Psoas muscle (tissue), 8 donors: ENCODE results near the gene ZFP92. TPM values are rescaled to one million over a fixed set of nuclear protein-coding genes. Genes with fewer than 3 reads are reported as not detected.

ENCODE experiments used
- ATAC-seq, 4 donors: fragments of 200-7000 bp; cut with Tn5 transposase; one replicate each; pipeline ENCODE4 v1.9.1; 2020; ENCODE audit warnings: moderate library complexity in 3 of 4, mild to moderate bottlenecking in 2 of 4
- DNase-seq, 2 donors: peaks; one replicate each; pipeline ENCODE4 v3.0.0-alpha.2; 2020
- H3K27ac ChIP-seq: fragments of 200-600 bp; one replicate; pipeline ENCODE4 v1.8.0; 2022
- H3K27me3 ChIP-seq, 3 donors: fragments of 200-600 bp in 1 of 3; one replicate each; pipeline versions ENCODE4 v1.6.1 to v1.8.0; 2013 to 2022; ENCODE audit warnings: low read length in 2 of 3, mild to moderate bottlenecking in 2 of 3, moderate library complexity in 1 of 3; ENCODE audit not compliant: insufficient read depth in 3 of 3
- H3K36me3 ChIP-seq, 2 donors: fragments of 200-600 bp in 1 of 2; one replicate each; pipeline versions ENCODE4 v1.6.1 to v1.8.0; 2013 to 2022; ENCODE audit warnings: low read depth in 1 of 2, mild to moderate bottlenecking in 1 of 2, moderate library complexity in 1 of 2; ENCODE audit not compliant: insufficient read depth in 1 of 2
- H3K4me1 ChIP-seq: fragments of 200-600 bp; one replicate; pipeline ENCODE4 v1.8.0; 2022
- H3K4me3 ChIP-seq: fragments of 200-600 bp; one replicate; pipeline ENCODE4 v1.8.0; 2022; ENCODE audit warnings: mild to moderate bottlenecking
- H3K9me3 ChIP-seq: fragments of 200-600 bp; one replicate; pipeline ENCODE4 v1.8.0; 2022
- CTCF ChIP-seq: fragments of 200-600 bp; IDR thresholded peaks from one replicate; pipeline ENCODE4 v1.8.0; 2022; ENCODE audit warnings: antibody characterized with exemption
- WGBS, 3 donors: extraction: QIAGEN DNeasy Blood & Tissue Kit; methylation state at CpG; one replicate each; pipeline versions ENCODE4 v1.1.6 to v1.1.7; 2013; 5-methylcytosine and 5-hydroxymethylcytosine counted together
- intact Hi-C, 2 donors: fragments of 100-400 bp; cut with DNase I; formaldehyde crosslinking; loops; one replicate each; pipeline versions ENCODE4 v1.11.0 to v1.14.2; 2022
- polyA plus RNA-seq, 3 donors: library from polyadenylated mRNA; stranded (reverse); fragments of 200-250 nt; gene quantifications; one replicate each; pipeline ENCODE4 v1.2.3, GENCODE V29; 2013
- total RNA-seq, 4 donors: library from RNA; stranded (reverse); fragmentation: NEBNext Ultra II Directional in 2 of 4; extraction: Animal tissue kit (Norgen Biotek cat#: 25700) in 2 of 4; gene quantifications; one replicate each; pipeline versions ENCODE4 v1.2.1 to v1.2.4, GENCODE V29; 2021 to 2023
- donor health status: healthy with polysubstance abuse.
- donor health status: DM: no; HTN: no; CAD: no; lungs with moderate emphysema.
- donor health status: Bipolar disorder and iron deficiency.
- donor health status: healthy.
- donor health status: DM: yes; HTN: yes; CAD: no.
- donor health status: DM: no; HTN: no; CAD: no.
- donor health status: DM: no; HTN: no; CAD: no.
- donor health status: DM: yes; HTN: yes; CAD: no.

The ZFP92 gene
- total and polyA plus RNA-seq, 7 donors = 0.10 to 0.50 (median 0.30) TPM

- intact Hi-C loops = no loop called here
- no peak overlapping the region for H3K4me3 ChIP-seq
- no peaks in the 10 kb centered on the region for H3K36me3 ChIP-seq
- H3K9me3 ChIP-seq = no peaks in the 10 kb centered on the region
- WGBS, 3 donors = 79 to 85% (median 83%) methylated on average over 13 to 15 of the region's 15 CpGs
- no peaks in the 10 kb centered on the region for H3K4me1 ChIP-seq
- ATAC-seq = no peak
- H3K27ac ChIP-seq = no peak overlapping the region
- TF ChIP-seq CTCF = no peak
- DNase-seq = no peak
- H3K27me3 ChIP-seq = peaks cover 0 to 31% (median 5%) of the 10 kb centered on the region in 3 donors
These were observed 899 bp upstream of the ZFP92 start for GRCh38 chrX:153410373-153410772.

GRCh38 chrX:153410888-153411254 lies 401 bp upstream of the ZFP92 start:
- TF ChIP-seq CTCF = no peak
- intact Hi-C loops = no loop called here
- no peaks in the 10 kb centered on the region for H3K36me3 ChIP-seq
- peak overlapping the region; percentile 60 for H3K4me3 ChIP-seq
- DNase-seq = no peak
- H3K27me3 ChIP-seq = peaks cover 0 to 31% (median 5%) of the 10 kb centered on the region in 3 donors
- no peaks in the 10 kb centered on the region for H3K9me3 ChIP-seq
- ATAC-seq = no peak
- no peak overlapping the region for H3K27ac ChIP-seq
- 40 to 63% (median 42%) methylated on average over 12 of the region's 12 CpGs for whole genome bisulfite sequencing, 3 donors
- H3K4me1 ChIP-seq = no peaks in the 10 kb centered on the region

- no peak for ATAC-seq
- peaks cover 0 to 31% (median 5%) of the 10 kb centered on the region in 3 donors for H3K27me3 ChIP-seq
- TF ChIP-seq CTCF = no peak
These were observed 809 bp downstream of the ZFP92 start for GRCh38 chrX:153411988-153412574.

GRCh38 chrX:153412746-153413720 lies 1.8 kb downstream of the ZFP92 start:
- no peak for TF ChIP-seq CTCF
- H3K4me1 ChIP-seq = no peaks in the 10 kb centered on the region
- H3K9me3 ChIP-seq = no peaks in the 10 kb centered on the region
- intact Hi-C loops = no loop called here
- no peak overlapping the region for H3K4me3 ChIP-seq
- WGBS, 3 donors = 74 to 82% (median 78%) methylated on average over 12 to 23 of the region's 23 CpGs
- DNase-seq (no peak), ATAC-seq (no peak)
- no peaks in the 10 kb centered on the region for H3K36me3 ChIP-seq
- H3K27me3 ChIP-seq = peaks cover 0 to 31% (median 5%) of the 10 kb centered on the region in 3 donors
- no peak overlapping the region for H3K27ac ChIP-seq

More at GRCh38 chrX:153411988-153412574, 809 bp downstream of the ZFP92 start:
- peak in 1 of 2 donors; percentile 48 for DNase-seq
- Histone ChIP-seq H3K4me3 (peak overlapping the region; percentile 60), H3K27ac (no peak overlapping the region), H3K36me3 (no peaks in the 10 kb centered on the region), H3K4me1 (no peaks in the 10 kb centered on the region), H3K9me3 (no peaks in the 10 kb centered on the region)
- 27 to 52% (median 41%) methylated on average over 15 to 17 of the region's 17 CpGs for WGBS, 3 donors
- intact Hi-C loops = no loop called here
